Stimulated activated CD8-positive, alpha-beta memory T cell treated with anti-CD3 and anti-CD28 coated beads, Interleukin-4, amount 100 ng/mL, for 48 hours (primary cell): ENCODE measurements around the gene TMEM212.
"Not testable (repeated sequence)": the region's sequence is repeated elsewhere in the genome, so short reads cannot be mapped to it uniquely, and the experiment has no call there.

Experiments
- DNase-seq: peaks from one replicate; pipeline ENCODE4 v3.0.0-alpha.2; 2020

TMEM212 gene

GRCh38 chr3:171835116-171835515 is 8.0 kb upstream of the TMEM212 start:
- DNase-seq: no peak

- DNase-seq: no peak
Observed at GRCh38 chr3:171835613-171836012, 7.5 kb upstream of the TMEM212 start.

GRCh38 chr3:171836855-171837254 is 6.3 kb upstream of the TMEM212 start:
- DNase-seq: no peak

GRCh38 chr3:171837698-171838097 is 5.5 kb upstream of the TMEM212 start:
- no peak for DNase-seq

- DNase-seq: no peak
Observed at GRCh38 chr3:171838218-171838720, 4.9 kb upstream of the TMEM212 start.

- no peak for DNase-seq
Observed at GRCh38 chr3:171839270-171839669, 3.9 kb upstream of the TMEM212 start.

GRCh38 chr3:171840445-171840810 is 2.7 kb upstream of the TMEM212 start:
- no peak for DNase-seq

GRCh38 chr3:171840811-171841619 is 2.1 kb upstream of the TMEM212 start:
- DNase-seq: no peak

GRCh38 chr3:171841620-171842000 is 1.5 kb upstream of the TMEM212 start:
- no peak for DNase-seq

- no peak for DNase-seq
Observed at GRCh38 chr3:171844873-171845272, 1.7 kb downstream of the TMEM212 start.

GRCh38 chr3:171845481-171846284 is 2.5 kb downstream of the TMEM212 start:
- no peak for DNase-seq

GRCh38 chr3:171846597-171846996 is 3.4 kb downstream of the TMEM212 start:
- no peak for DNase-seq

- no peak for DNase-seq
Observed at GRCh38 chr3:171847133-171847532, 4.0 kb downstream of the TMEM212 start.

GRCh38 chr3:171847595-171848259 is 4.6 kb downstream of the TMEM212 start:
- DNase-seq: no peak

GRCh38 chr3:171849617-171850319 is 6.6 kb downstream of the TMEM212 start:
- no peak for DNase-seq

- DNase-seq: no peak
Observed at GRCh38 chr3:171850320-171850959, 7.3 kb downstream of the TMEM212 start.

- DNase-seq: no peak
Observed at GRCh38 chr3:171850960-171851659, 8.0 kb downstream of the TMEM212 start.

GRCh38 chr3:171851660-171852058 is 8.5 kb downstream of the TMEM212 start:
- no peak for DNase-seq

- no peak for DNase-seq
Observed at GRCh38 chr3:171854649-171855305, 11.6 kb downstream of the TMEM212 start.

- not testable (repeated sequence) for DNase-seq
Observed at GRCh38 chr3:171858770-171859169, 15.6 kb downstream of the TMEM212 start.
